Endothelial cell of umbilical vein (primary cell): ENCODE data around the gene NR5A2. TPM values are rescaled to one million over a fixed set of nuclear protein-coding genes. Genes with fewer than 3 reads are reported as not detected.

ENCODE experiments used
- BruUV-seq: library from RNA; stranded (reverse); fragments of 400-500 nt; replicated peaks from 2 replicates; lab custom pipeline; 2021; lab: Mats Ljungman, UMichigan
- CTCF ChIA-PET: fragments of 300-600, 350-600 bp; sonication (Branson Sonifier 250); formaldehyde crosslinking; loops from one replicate; lab custom pipeline; 2021; ENCODE audit warnings: antibody characterized with exemption, inconsistent platforms; lab: Charles Lee
- POLR2A ChIA-PET: fragments of 300-600, 350-600 bp; sonication (Branson Sonifier 250); formaldehyde crosslinking; loops from one replicate; lab custom pipeline; 2021; ENCODE audit warnings: antibody characterized with exemption, inconsistent platforms; lab: Charles Lee
- DNase-seq: peaks from one replicate; pipeline ENCODE4 v3.0.0-alpha.2; 2011; ENCODE audit warnings: low read depth, low spot score
- FAIRE-seq: peaks from 2 replicates; lab custom pipeline; 2011; peaks lifted over from hg19 to GRCh38; lab: Jason Lieb, UNC
- H2AFZ ChIP-seq: 2 replicates; pipeline ENCODE4 v1.6.0; 2012; ENCODE audit warnings: low read depth, low read length, control low read depth, inconsistent platforms
- H3K27ac ChIP-seq: 2 replicates; pipeline ENCODE4 v1.5.1; 2011; ENCODE audit warnings: low read depth, mild to moderate bottlenecking, control low read depth, low read length, moderate library complexity; ENCODE audit not compliant: insufficient read depth
- H3K27me3 ChIP-seq, 2 experiments: 2 replicates each; pipeline versions ENCODE4 v1.6.0 to v1.6.1; 2011; ENCODE audit warnings: low read length in 2 of 2, mixed read lengths in 1 of 2; ENCODE audit not compliant: control insufficient read depth in 2 of 2, insufficient read depth in 2 of 2
- H3K36me3 ChIP-seq, 2 experiments: 2 replicates in 1 of 2; 3 replicates in 1 of 2; pipeline ENCODE4 v1.5.1; 2011; ENCODE audit warnings: low read length in 2 of 2, mild to moderate bottlenecking in 1 of 2, moderate library complexity in 1 of 2; ENCODE audit not compliant: control insufficient read depth in 2 of 2, insufficient read depth in 2 of 2; ENCODE audit errors: extremely low read depth in 1 of 2
- H3K4me1 ChIP-seq: 3 replicates; pipeline ENCODE4 v1.5.1; 2011; ENCODE audit warnings: mild to moderate bottlenecking, low read length; ENCODE audit not compliant: control insufficient read depth, insufficient read depth; ENCODE audit errors: extremely low read depth
- H3K4me2 ChIP-seq: 2 replicates; pipeline ENCODE4 v1.6.1; 2011; ENCODE audit warnings: low read length, control low read depth, mixed read lengths; ENCODE audit not compliant: insufficient read depth
- H3K4me3 ChIP-seq, 3 experiments: fragments of 200-600 bp in 1 of 3; sonication (generic), shearing (Covaris generic) in 1 of 3; replicated peaks in 1 of 3; 2 replicates each; pipeline ENCODE4 v1.5.1; 2011 to 2016; ENCODE audit warnings: control low read depth in 3 of 3, low read length in 3 of 3, mild to moderate bottlenecking in 2 of 3, inconsistent platforms in 1 of 3, low read depth in 1 of 3, moderate library complexity in 1 of 3; ENCODE audit not compliant: insufficient read depth in 1 of 3
- H3K79me2 ChIP-seq: 2 replicates; pipeline ENCODE4 v1.6.0; 2012; ENCODE audit warnings: low read length, inconsistent platforms; ENCODE audit not compliant: control insufficient read depth, insufficient read depth
- H3K9ac ChIP-seq: replicated peaks from 2 replicates; pipeline ENCODE3; 2011; ENCODE audit warnings: low read length, control low read depth; ENCODE audit not compliant: insufficient read depth; ENCODE audit errors: extremely low read depth
- H3K9me1 ChIP-seq: replicated peaks from 3 replicates; pipeline ENCODE4 v1.6.0; 2011; ENCODE audit warnings: mild to moderate bottlenecking, low read length; ENCODE audit not compliant: control insufficient read depth, insufficient read depth; ENCODE audit errors: extremely low read depth
- H3K9me3 ChIP-seq: replicated peaks from 2 replicates; pipeline ENCODE4 v1.5.1; 2012; ENCODE audit warnings: low read length, inconsistent platforms; ENCODE audit not compliant: control insufficient read depth, insufficient read depth
- H4K20me1 ChIP-seq: replicated peaks from 2 replicates; pipeline ENCODE3; 2011; ENCODE audit warnings: mild to moderate bottlenecking, low read length; ENCODE audit not compliant: control insufficient read depth, insufficient read depth; ENCODE audit errors: extremely low read depth
- CTCF ChIP-seq, 2 donors: IDR thresholded peaks; 1 replicate in 1 of 2; 2 replicates in 1 of 2; pipeline ENCODE4 v1.5.1; 2011; ENCODE audit warnings: low read length in 2 of 2, mild to moderate bottlenecking in 2 of 2, moderate library complexity in 2 of 2, control low read depth in 1 of 2, inconsistent platforms in 1 of 2, low read depth in 1 of 2; ENCODE audit not compliant: insufficient read depth in 1 of 2; ENCODE audit errors: extremely low read depth in 1 of 2
- EZH2 ChIP-seq: IDR thresholded peaks from 2 replicates; pipeline ENCODE4 v1.6.1; 2012; ENCODE audit warnings: borderline replicate concordance, low read depth, mild to moderate bottlenecking, moderate library complexity, low read length, inconsistent platforms; ENCODE audit not compliant: severe bottlenecking
- FOS ChIP-seq: IDR thresholded peaks from 2 replicates; pipeline ENCODE4 v1.6.1; 2011; ENCODE audit warnings: mild to moderate bottlenecking, low read length, moderate library complexity, borderline replicate concordance; ENCODE audit not compliant: insufficient read depth
- GATA2 ChIP-seq: IDR thresholded peaks from 2 replicates; pipeline ENCODE4 v1.7.0; 2011; ENCODE audit warnings: low read depth, mild to moderate bottlenecking, moderate library complexity, mixed read lengths, low read length; ENCODE audit not compliant: insufficient read length, insufficient read depth
- JUN ChIP-seq: IDR thresholded peaks from 2 replicates; pipeline ENCODE4 v1.6.1; 2011; ENCODE audit warnings: borderline replicate concordance, low read depth; ENCODE audit not compliant: insufficient read length, insufficient read depth
- MYC ChIP-seq: IDR thresholded peaks from one replicate; pipeline ENCODE4 v1.6.1; 2011; ENCODE audit warnings: mild to moderate bottlenecking, low read depth, low read length
- POLR2A ChIP-seq: IDR thresholded peaks from 2 replicates; pipeline ENCODE4 v1.6.1; 2012; ENCODE audit warnings: low read depth, mild to moderate bottlenecking, control low read depth, low read length
- POLR2AphosphoS5 ChIP-seq: IDR thresholded peaks from 2 replicates; pipeline ENCODE4 v1.6.1; 2012; ENCODE audit warnings: low read depth, mild to moderate bottlenecking, control low read depth, low read length, moderate library complexity; ENCODE audit not compliant: insufficient read depth
- dilution Hi-C: fragments of 300-500 bp; cut with MboI; formaldehyde crosslinking; loops from one replicate; pipeline ENCODE4 v1.15.0; 2019; ENCODE audit warnings: low sequenced_read_pairs; ENCODE audit not compliant: extremely low pct_ligation_motif_present
- intact Hi-C: fragments of 100-400 bp; cut with micrococcal nuclease; formaldehyde crosslinking; loops from one replicate; pipeline ENCODE4 v1.10.0; 2022
- polyA plus RNA-seq, 4 experiments: library from polyadenylated mRNA; depleted of rRNA in 3 of 4; stranded (reverse) in 3 of 4; unstranded in 1 of 4; fragments of >200 nt; gene quantifications; 2 replicates each; pipeline versions ENCODE4 v1.2.1 to v1.2.3, GENCODE V29; 2011 to 2012; ENCODE audit warnings: missing spikeins in 1 of 4
- total RNA-seq: library from RNA; stranded (reverse); gene quantifications from 2 replicates; pipeline ENCODE4 v1.2.3, GENCODE V29; 2021
- TF ChIP-seq, protein P1 (sequence below): IDR thresholded peaks from 2 replicates; pipeline ENCODE4 v1.6.1; 2011; ENCODE audit not compliant: insufficient read depth, insufficient read length

NR5A2 gene
- total and polyA plus RNA-seq, 2 donors (not counting 3 experiments of a cell fraction or from before 2014, with no cell fraction given), result 3.4 to 12.1 TPM

DNA sequence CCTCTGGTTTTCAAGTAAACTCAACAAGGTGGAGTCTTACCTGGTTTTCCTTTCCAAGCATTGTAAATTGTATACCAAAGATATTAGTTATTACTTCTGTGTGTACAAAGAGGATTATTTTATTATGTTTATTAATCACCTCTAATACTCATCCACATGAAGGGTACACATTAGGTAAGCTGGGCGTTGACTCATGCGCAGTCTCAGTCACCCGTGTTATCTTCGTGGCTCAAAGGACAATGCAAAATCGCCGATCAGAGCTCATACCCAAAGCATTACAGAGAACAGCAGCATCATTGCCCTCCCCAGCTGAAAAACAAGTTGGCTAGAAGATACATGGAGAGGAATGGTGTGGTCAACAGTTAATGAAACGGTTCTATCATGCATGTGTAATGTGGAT, 148.7 kb downstream of the NR5A2 start:
- no TSS peak for BruUV-seq
- H3K36me3 ChIP-seq, result no peaks in the 10 kb centered on the region
- no peak for TF ChIP-seq EZH2
- no peak for TF ChIP-seq FOS
- no peak for TF ChIP-seq JUN
- TF ChIP-seq POLR2AphosphoS5, result no peak
- TF ChIP-seq, protein P1, sequence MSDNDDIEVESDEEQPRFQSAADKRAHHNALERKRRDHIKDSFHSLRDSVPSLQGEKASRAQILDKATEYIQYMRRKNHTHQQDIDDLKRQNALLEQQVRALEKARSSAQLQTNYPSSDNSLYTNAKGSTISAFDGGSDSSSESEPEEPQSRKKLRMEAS, result no peak
- TF ChIP-seq MYC, result no peak
- TF ChIP-seq POLR2A, result no peak
- no peak for TF ChIP-seq CTCF (IDR thresholded peaks at IDR 0.05; ENCODE audit: extremely low read depth in 1 of 2, insufficient read depth in 1 of 2, low read depth in 1 of 2, low read length in 2 of 2)
- TF ChIP-seq GATA2, result no peak
- no peak overlapping the region for H3K4me3 ChIP-seq
- no peaks in the 10 kb centered on the region for H3K27me3 ChIP-seq
- H3K27ac ChIP-seq, result no peak overlapping the region
- no peaks in the 10 kb centered on the region for H3K9me1 ChIP-seq
- H3K4me2 ChIP-seq, result no peak overlapping the region
- H3K9ac ChIP-seq, result no peak overlapping the region
- ChIA-PET POLR2A (no interaction called here), CTCF (interaction anchor here (1.5 kb wide), 1 partner anchor 22 kb away, joined by 3 read pairs; no protein-coding TSS in a partner anchor)
- DNase-seq (no peak), FAIRE-seq (no peak)
- dilution Hi-C loops, result no loop called here
- H4K20me1 ChIP-seq, result no peaks in the 10 kb centered on the region
- no peaks in the 10 kb centered on the region for H3K79me2 ChIP-seq
- peaks cover 26% of the 10 kb centered on the region for H3K4me1 ChIP-seq
- no peaks in the 10 kb centered on the region for H3K9me3 ChIP-seq
- no peak overlapping the region for H2AFZ ChIP-seq
- intact Hi-C loops, result no loop called here
